ENCODE data around the gene PEX11G. TPM values are rescaled to one million over a fixed set of nuclear protein-coding genes. Genes with fewer than 3 reads are reported as not detected.

The PEX11G gene
- total and polyA plus RNA-seq, 9 of the 15 experiments (the other 6 are each of a cell fraction or from before 2014, with no cell fraction given) = 0.07 to 3.2 (median 0.70) TPM; not detected in 1

GRCh38 chr19:7535047-7535997, 46.5 kb upstream of the PEX11G start, which contains the start of gene PNPLA6 (continued):
- TF ChIP-seq ZBTB40 (IDR thresholded peaks at IDR 0.05) (peak; percentile 75), ZBTB40 (CRISPR knock-in tag; IDR thresholded peaks at IDR 0.05) (no peak), ARID3A (IDR thresholded peaks at IDR 0.05; ENCODE audit: borderline replicate concordance, low read depth, low read length) (no peak), ZNF512 (tag; IDR thresholded peaks at IDR 0.05) (no peak), PHTF2 (CRISPR knock-in tag; IDR thresholded peaks at IDR 0.05) (no peak), MAX (CRISPR knock-in tag; IDR thresholded peaks at IDR 0.05) (peak; percentile 71), BRF1 (IDR thresholded peaks at IDR 0.05; ENCODE audit: borderline replicate concordance, extremely low read depth, insufficient read length) (no peak), STAT6 (CRISPR knock-in tag; IDR thresholded peaks at IDR 0.05) (no peak), RBM22 (IDR thresholded peaks at IDR 0.05; ENCODE audit: low read depth, low read length, poor library complexity, severe bottlenecking) (peak; percentile 71), ZNF696 (CRISPR knock-in tag; conservative IDR thresholded peaks at IDR 0.05) (no peak)

All from K562 (cell line).